ENCODE data around the gene BANK1.

The BANK1 gene

DNA sequence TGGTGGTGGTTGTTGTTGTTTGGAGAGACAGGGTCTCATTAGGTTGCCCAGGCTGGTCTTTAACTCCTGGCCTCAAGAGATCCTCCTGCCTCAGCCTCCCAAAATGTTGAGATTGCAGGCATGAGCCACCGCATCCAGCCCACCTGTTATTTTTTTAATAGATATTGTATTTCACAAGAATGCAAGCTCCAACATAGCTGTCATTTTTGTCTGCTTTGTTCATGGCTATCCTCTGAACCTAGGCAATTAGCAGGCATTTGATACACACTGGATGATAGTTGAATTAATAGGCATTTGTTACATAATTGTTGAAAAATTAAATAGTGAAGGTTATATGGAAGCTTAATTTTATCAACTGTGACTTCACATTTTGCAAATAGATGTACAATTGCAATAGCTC, 64.7 kb downstream of the BANK1 start:
- Histone ChIP-seq H3K9me3 (ENCODE audit: severe bottlenecking) (no peaks in the 10 kb centered on the region), H3K36me3 (no peaks in the 10 kb centered on the region), H3K27ac (no peak overlapping the region), H3K4me3 (ENCODE audit: low read depth, low read length) (no peak overlapping the region), H3K27me3 (ENCODE audit: insufficient read depth, low read depth, severe bottlenecking) (no peaks in the 10 kb centered on the region)
- no peak for TF ChIP-seq CTCF (IDR thresholded peaks at IDR 0.05; ENCODE audit: low read depth, low read length)
- no peak for DNase-seq

DNA sequence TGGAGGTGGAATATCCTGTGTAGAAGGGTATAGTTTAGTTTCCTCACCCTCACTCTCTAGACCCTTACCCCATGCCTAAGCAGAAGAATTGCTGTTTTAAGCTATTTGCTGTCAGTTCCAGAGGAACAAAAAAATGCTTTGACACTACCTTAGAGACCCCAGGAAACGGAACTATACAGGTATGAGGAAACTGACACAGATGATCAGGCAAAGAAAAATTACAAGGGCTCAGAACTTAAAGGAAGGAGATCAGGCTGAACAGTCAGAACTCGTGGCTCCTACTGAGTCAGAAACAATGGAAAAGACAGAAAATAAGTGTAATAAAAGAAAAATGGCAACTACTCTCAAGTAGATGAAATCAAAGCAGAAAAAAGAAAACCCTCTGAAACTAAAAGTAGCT, 65.6 kb downstream of the BANK1 start:
- DNase-seq: no peak
- TF ChIP-seq CTCF (IDR thresholded peaks at IDR 0.05; ENCODE audit: low read depth, low read length): no peak
- no peak overlapping the region for H3K4me3 ChIP-seq (ENCODE audit: low read depth, low read length)
- H3K36me3 ChIP-seq: no peaks in the 10 kb centered on the region
- H3K27me3 ChIP-seq (ENCODE audit: insufficient read depth, low read depth, severe bottlenecking): no peaks in the 10 kb centered on the region
- H3K27ac ChIP-seq: no peak overlapping the region
- no peaks in the 10 kb centered on the region for H3K9me3 ChIP-seq (ENCODE audit: severe bottlenecking)

GRCh38 chr4:101857176-101857575, 66.6 kb downstream of the BANK1 start:
- Histone ChIP-seq H3K27ac (no peak overlapping the region), H3K4me3 (ENCODE audit: low read depth, low read length) (no peak overlapping the region), H3K36me3 (no peaks in the 10 kb centered on the region), H3K9me3 (ENCODE audit: severe bottlenecking) (no peaks in the 10 kb centered on the region), H3K27me3 (ENCODE audit: insufficient read depth, low read depth, severe bottlenecking) (no peaks in the 10 kb centered on the region)
- no peak for TF ChIP-seq CTCF (IDR thresholded peaks at IDR 0.05; ENCODE audit: low read depth, low read length)
- no peak for DNase-seq

- Histone ChIP-seq H3K27ac (no peak overlapping the region), H3K9me3 (ENCODE audit: severe bottlenecking) (no peaks in the 10 kb centered on the region), H3K4me3 (ENCODE audit: low read depth, low read length) (no peak overlapping the region), H3K27me3 (ENCODE audit: insufficient read depth, low read depth, severe bottlenecking) (no peaks in the 10 kb centered on the region), H3K36me3 (no peaks in the 10 kb centered on the region)
- DNase-seq: no peak
- TF ChIP-seq CTCF (IDR thresholded peaks at IDR 0.05; ENCODE audit: low read depth, low read length): no peak
Measured at GRCh38 chr4:101858641-101859040, 68.1 kb downstream of the BANK1 start.

DNA sequence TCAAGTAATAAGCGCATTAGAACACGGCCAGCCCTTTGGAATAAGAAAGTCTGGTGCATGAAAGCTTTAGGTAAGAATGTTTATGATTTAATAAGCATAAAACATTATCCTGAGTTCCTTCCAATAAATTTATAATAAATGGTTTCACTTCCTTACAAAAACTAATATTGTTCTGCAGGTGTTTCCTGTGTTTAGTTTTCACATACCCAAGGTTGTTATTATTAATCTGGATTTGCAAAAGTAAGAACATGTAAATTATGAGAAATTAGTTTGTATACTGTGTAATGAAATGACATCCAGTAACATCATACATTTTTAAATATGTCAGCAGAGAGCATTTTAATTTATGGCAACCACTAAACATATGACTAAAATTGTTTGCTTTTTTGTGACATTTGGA, 72.1 kb downstream of the BANK1 start:
- TF ChIP-seq CTCF (IDR thresholded peaks at IDR 0.05; ENCODE audit: low read depth, low read length): no peak
- no peaks in the 10 kb centered on the region for H3K27me3 ChIP-seq (ENCODE audit: insufficient read depth, low read depth, severe bottlenecking)
- no peak for DNase-seq
- H3K36me3 ChIP-seq: no peaks in the 10 kb centered on the region
- no peak overlapping the region for H3K4me3 ChIP-seq (ENCODE audit: low read depth, low read length)
- H3K27ac ChIP-seq: no peak overlapping the region
- H3K9me3 ChIP-seq (ENCODE audit: severe bottlenecking): no peaks in the 10 kb centered on the region

DNA sequence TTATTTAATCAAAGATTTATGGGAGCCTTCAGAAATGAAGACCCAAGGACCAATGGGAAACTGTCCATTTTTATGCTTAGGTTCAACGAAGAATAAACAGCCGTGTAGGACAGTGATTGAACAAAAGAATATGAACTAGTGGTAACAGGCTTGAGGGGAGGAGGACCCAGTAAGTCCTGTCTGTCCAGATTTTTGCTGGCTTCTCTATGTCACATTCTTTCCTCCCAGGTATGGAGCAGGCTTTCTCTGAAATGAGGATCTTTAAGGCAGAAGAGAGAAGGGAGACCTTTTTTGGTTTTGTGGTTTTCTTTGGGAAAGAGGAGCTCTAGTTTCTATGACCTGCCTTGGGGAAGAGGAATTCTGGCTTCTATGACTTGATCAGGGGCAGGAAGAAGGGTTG, 74.1 kb downstream of the BANK1 start:
- Histone ChIP-seq H3K4me3 (ENCODE audit: low read depth, low read length) (no peak overlapping the region), H3K36me3 (no peaks in the 10 kb centered on the region), H3K27ac (no peak overlapping the region), H3K9me3 (ENCODE audit: severe bottlenecking) (no peaks in the 10 kb centered on the region), H3K27me3 (ENCODE audit: insufficient read depth, low read depth, severe bottlenecking) (no peaks in the 10 kb centered on the region)
- no peak for TF ChIP-seq CTCF (IDR thresholded peaks at IDR 0.05; ENCODE audit: low read depth, low read length)
- no peak for DNase-seq

All from WERI-Rb-1 (cell line).